ENCODE data around the gene FREM3. TPM values are rescaled to one million over a fixed set of nuclear protein-coding genes. Genes with fewer than 3 reads are reported as not detected.

The FREM3 gene
- total and polyA plus RNA-seq, 2 of the 8 experiments (the other 6 are each of a cell fraction or from before 2014, with no cell fraction given): 0.03 to 0.11 TPM

DNA sequence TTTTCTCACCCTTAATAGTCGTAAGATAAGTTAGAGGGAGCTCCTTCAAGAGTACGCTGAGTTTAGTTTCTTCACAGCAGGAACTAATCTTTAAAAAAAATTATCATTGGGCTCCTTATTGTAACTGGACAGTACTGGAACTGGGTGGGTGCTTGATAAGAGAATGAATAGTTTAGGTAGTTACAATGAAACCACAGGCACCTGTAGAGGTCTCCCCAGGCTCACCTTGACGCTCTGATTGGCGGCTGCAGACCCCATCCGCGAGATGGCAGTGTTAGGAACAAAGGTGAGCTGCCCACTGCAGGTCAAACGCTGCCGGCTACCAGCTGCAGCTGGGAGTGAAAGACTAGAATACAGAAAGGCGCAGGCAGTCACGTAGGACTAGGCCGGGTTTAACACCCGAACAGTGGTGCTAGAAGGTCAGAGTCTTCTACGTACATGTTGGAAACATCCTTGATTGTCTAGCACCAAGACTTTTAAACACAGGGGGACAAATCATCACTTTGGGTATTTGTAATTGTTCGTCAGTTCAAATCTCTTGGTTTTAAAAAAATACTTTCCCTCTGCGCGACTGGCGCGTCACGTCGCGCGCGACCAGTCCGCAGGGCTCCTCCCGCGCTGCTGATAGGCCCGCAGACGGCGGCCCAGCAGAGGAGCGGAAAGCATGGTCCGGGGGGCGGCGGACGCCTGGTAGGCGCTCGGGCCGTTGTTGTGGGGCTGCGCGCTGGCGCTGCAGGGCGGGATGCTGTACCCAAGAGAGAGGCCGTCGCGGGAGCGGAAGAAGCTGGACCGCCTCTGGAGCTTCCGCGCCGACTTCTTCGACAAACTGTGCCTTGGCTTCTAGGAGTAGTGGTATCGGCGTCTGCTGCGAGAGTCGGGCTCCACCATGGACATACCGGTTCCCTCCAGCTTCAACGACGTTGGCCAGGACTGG is 141.4 kb downstream of the FREM3 start (continued):
- TF ChIP-seq SIN3A (conservative IDR thresholded peaks at IDR 0.05 in 1 of 2, IDR thresholded peaks at IDR 0.05 in 1 of 2; ENCODE audit: low read depth in 1 of 2, low read length in 2 of 2): 0 out of 4 replicates have a peak, but pooled peaks of 1 of the 2 experiments have one; percentile 23
- no peak for TF ChIP-seq FOSL1 (IDR thresholded peaks at IDR 0.05; ENCODE audit: insufficient read depth, low read depth, low read length)
- TF ChIP-seq MAFK (IDR thresholded peaks at IDR 0.05; ENCODE audit: low read depth, low read length): no peak
- no peak for TF ChIP-seq SRF (IDR thresholded peaks at IDR 0.05; ENCODE audit: low read depth, low read length)
- no peak for TF ChIP-seq CHD7 (IDR thresholded peaks at IDR 0.05; ENCODE audit: insufficient replicate concordance, low read length)
- TF ChIP-seq EGR1 (IDR thresholded peaks at IDR 0.05; ENCODE audit: borderline replicate concordance, low read depth, low read length): no peak
- no peak for TF ChIP-seq CEBPB (IDR thresholded peaks at IDR 0.05; ENCODE audit: low read depth, low read length)
- no peak for TF ChIP-seq POU5F1 (IDR thresholded peaks at IDR 0.05; ENCODE audit: low read depth, low read length)
- no peak for TF ChIP-seq EP300 (IDR thresholded peaks at IDR 0.05; ENCODE audit: borderline replicate concordance in 1 of 2, low read depth in 2 of 2, low read length in 2 of 2)
